Esophagus muscularis mucosa (tissue), 4 donors: Measurements from ENCODE around the gene CYP4A22.
"Not testable (repeated sequence)": the region's sequence is repeated elsewhere in the genome, so short reads cannot be mapped to it uniquely, and the experiment has no call there.

Experiments
- CTCF ChIP-seq, 3 experiments: fragments of 200-600 bp in 2 of 3; fragments of 450-650 bp in 1 of 3; sonication (generic) in 2 of 3; IDR thresholded peaks; one replicate each; pipeline ENCODE4 v1.5.1; 2017 to 2019; ENCODE audit warnings: antibody characterized with exemption in 3 of 3, mild to moderate bottlenecking in 2 of 3, moderate library complexity in 1 of 3
- EP300 ChIP-seq: sonication (generic); formaldehyde crosslinking; IDR thresholded peaks from one replicate; pipeline ENCODE4 v1.6.1; 2017; ENCODE audit warnings: antibody characterized with exemption
- POLR2A ChIP-seq: fragments of 450-650 bp; IDR thresholded peaks from one replicate; pipeline ENCODE4 v1.6.1; 2017; ENCODE audit warnings: antibody characterized with exemption, moderate library complexity, mild to moderate bottlenecking, low read depth
- POLR2AphosphoS5 ChIP-seq, 2 donors: sonication (generic); formaldehyde crosslinking; IDR thresholded peaks; one replicate each; pipeline ENCODE4 v1.6.1; 2017; ENCODE audit warnings: antibody characterized with exemption in 2 of 2

GRCh38 chr1:47091476-47091875 is 45.8 kb upstream of the CYP4A22 start:
- TF ChIP-seq CTCF (IDR thresholded peaks at IDR 0.05), result peak in 1 of 3 experiments; percentile 17
- not testable (repeated sequence) for TF ChIP-seq POLR2A; EP300; POLR2AphosphoS5 (IDR thresholded peaks at IDR 0.05)
